Stomach (tissue), 4 donors: ENCODE measurements around the gene IFNA1.

ENCODE experiments used
- EP300 ChIP-seq: sonication (generic); formaldehyde crosslinking; IDR thresholded peaks from one replicate; pipeline ENCODE4 v1.6.1; 2017; ENCODE audit warnings: antibody characterized with exemption
- POLR2A ChIP-seq, 4 donors: fragments of 450-650 bp; IDR thresholded peaks; one replicate each; pipeline ENCODE4 v1.6.1; 2016; ENCODE audit warnings: antibody characterized with exemption in 4 of 4, control low read depth in 2 of 4, mild to moderate bottlenecking in 1 of 4, moderate library complexity in 1 of 4
- TF ChIP-seq, protein P1 (sequence below), 7 experiments: fragments of 450-650 bp in 4 of 7; fragments of 200-600 bp in 3 of 7; sonication (generic) in 3 of 7; IDR thresholded peaks; one replicate each; pipeline ENCODE4 v1.5.1; 2016 to 2019; ENCODE audit warnings: antibody characterized with exemption in 7 of 7, control low read depth in 2 of 7, mild to moderate bottlenecking in 1 of 7

DNA sequence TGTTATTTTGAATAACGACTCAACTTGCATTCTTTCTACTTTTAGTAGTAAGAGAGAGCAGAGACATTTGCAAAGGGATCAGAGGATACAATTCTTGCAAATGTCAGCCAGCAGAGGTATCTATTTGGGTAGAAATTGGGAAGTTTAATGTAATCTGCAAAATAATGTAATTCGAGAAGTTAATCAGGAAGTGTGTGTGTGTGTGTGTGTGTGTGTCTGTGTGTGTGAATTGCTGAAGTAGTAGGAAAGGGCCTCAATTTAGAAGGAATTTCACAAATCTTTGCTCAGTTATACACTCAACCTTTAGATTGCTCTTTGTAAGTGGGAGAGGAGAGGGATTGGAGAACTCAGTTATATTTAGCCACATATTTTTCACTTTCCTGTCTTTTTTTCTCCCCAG lies 11.0 kb upstream of the IFNA1 start:
- TF ChIP-seq, protein P1, sequence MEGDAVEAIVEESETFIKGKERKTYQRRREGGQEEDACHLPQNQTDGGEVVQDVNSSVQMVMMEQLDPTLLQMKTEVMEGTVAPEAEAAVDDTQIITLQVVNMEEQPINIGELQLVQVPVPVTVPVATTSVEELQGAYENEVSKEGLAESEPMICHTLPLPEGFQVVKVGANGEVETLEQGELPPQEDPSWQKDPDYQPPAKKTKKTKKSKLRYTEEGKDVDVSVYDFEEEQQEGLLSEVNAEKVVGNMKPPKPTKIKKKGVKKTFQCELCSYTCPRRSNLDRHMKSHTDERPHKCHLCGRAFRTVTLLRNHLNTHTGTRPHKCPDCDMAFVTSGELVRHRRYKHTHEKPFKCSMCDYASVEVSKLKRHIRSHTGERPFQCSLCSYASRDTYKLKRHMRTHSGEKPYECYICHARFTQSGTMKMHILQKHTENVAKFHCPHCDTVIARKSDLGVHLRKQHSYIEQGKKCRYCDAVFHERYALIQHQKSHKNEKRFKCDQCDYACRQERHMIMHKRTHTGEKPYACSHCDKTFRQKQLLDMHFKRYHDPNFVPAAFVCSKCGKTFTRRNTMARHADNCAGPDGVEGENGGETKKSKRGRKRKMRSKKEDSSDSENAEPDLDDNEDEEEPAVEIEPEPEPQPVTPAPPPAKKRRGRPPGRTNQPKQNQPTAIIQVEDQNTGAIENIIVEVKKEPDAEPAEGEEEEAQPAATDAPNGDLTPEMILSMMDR (IDR thresholded peaks at IDR 0.05): no peak
- no peak for TF ChIP-seq POLR2A (IDR thresholded peaks at IDR 0.05)
- no peak for TF ChIP-seq EP300
